ENCODE measurements around the gene PREP.

GRCh38 chr6:105344881-105345370, 58.0 kb downstream of the PREP start:
- no peak for TF ChIP-seq POLR2A (IDR thresholded peaks at IDR 0.05; ENCODE audit: low read depth, low read length)
- no peak for TF ChIP-seq PAX5 (IDR thresholded peaks at IDR 0.05; ENCODE audit: insufficient read depth, low read length, severe bottlenecking)
- no peak for TF ChIP-seq POLR2AphosphoS5 (IDR thresholded peaks at IDR 0.05; ENCODE audit: low read depth, low read length)
- TF ChIP-seq TAF1 (IDR thresholded peaks at IDR 0.05; ENCODE audit: low read depth, low read length): no peak
- TF ChIP-seq SPI1 (IDR thresholded peaks at IDR 0.05; ENCODE audit: low read depth, low read length): no peak
- no peak for TF ChIP-seq POU2F2 (IDR thresholded peaks at IDR 0.05; ENCODE audit: low read depth, low read length)
